ENCODE measurements around the gene PPIG. TPM values are rescaled to one million over a fixed set of nuclear protein-coding genes. Genes with fewer than 3 reads are reported as not detected.

PPIG gene
- total and polyA plus RNA-seq, 2 donors (not counting 3 experiments of a cell fraction or from before 2014, with no cell fraction given): 13.4 to 44.9 TPM

DNA sequence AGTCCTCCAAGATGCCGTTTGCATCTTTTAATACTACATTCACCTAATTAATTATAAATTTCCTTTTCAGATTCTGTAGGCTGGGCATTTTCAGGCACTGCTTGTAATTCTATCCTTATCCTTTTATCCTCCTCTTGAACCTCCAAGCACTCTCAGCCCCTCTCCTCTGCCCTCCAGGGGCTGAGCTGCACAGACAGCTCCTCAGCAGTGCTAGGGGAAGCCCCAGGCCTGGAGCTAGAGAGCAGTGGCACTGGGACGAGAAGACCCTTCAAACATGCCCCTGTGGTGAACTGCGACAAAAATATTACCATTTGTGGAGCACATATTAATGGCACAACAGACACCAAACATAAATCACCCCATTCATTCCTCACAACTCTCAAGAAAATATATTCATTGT, 77.1 kb downstream of the PPIG start:
- peaks cover 5 to 6% of the 10 kb centered on the region in 2 experiments for H3K27me3 ChIP-seq (ENCODE audit: control insufficient read depth in 2 of 2, insufficient read depth in 2 of 2, low read length in 2 of 2)
- H3K9me3 ChIP-seq (replicated peaks; ENCODE audit: control insufficient read depth, insufficient read depth, low read length): no peaks in the 10 kb centered on the region
- H3K27ac ChIP-seq (ENCODE audit: insufficient read depth, low read depth, low read length): no peak overlapping the region
- BruUV-seq (replicated peaks): no TSS peak
- no peaks in the 10 kb centered on the region for H4K20me1 ChIP-seq (replicated peaks; ENCODE audit: control insufficient read depth, extremely low read depth, insufficient read depth, low read length)
- intact Hi-C loops (cut with micrococcal nuclease): no loop called here
- no peaks in the 10 kb centered on the region for H3K9me1 ChIP-seq (replicated peaks; ENCODE audit: control insufficient read depth, extremely low read depth, insufficient read depth, low read length)
- CTCF ChIA-PET: no interaction called here
- H3K79me2 ChIP-seq (ENCODE audit: control insufficient read depth, insufficient read depth, low read length): no peaks in the 10 kb centered on the region
- no peak overlapping the region for H3K9ac ChIP-seq (replicated peaks; ENCODE audit: extremely low read depth, insufficient read depth, low read length)
- H3K4me2 ChIP-seq (ENCODE audit: insufficient read depth, low read length): no peak overlapping the region
- no peak overlapping the region for H3K4me3 ChIP-seq (replicated peaks in 1 of 3; ENCODE audit: insufficient read depth in 1 of 3, low read depth in 1 of 3, low read length in 3 of 3)
- dilution Hi-C loops (cut with MboI; ENCODE audit: extremely low pct_ligation_motif_present, low sequenced_read_pairs): no loop called here
- H3K36me3 ChIP-seq (ENCODE audit: control insufficient read depth in 2 of 2, extremely low read depth in 1 of 2, insufficient read depth in 2 of 2, low read length in 2 of 2): no peaks in the 10 kb centered on the region
- TF ChIP-seq EZH2 (IDR thresholded peaks at IDR 0.05; ENCODE audit: borderline replicate concordance, low read depth, low read length, severe bottlenecking) (no peak), POLR2A (IDR thresholded peaks at IDR 0.05; ENCODE audit: low read depth, low read length) (no peak), JUN (IDR thresholded peaks at IDR 0.05; ENCODE audit: borderline replicate concordance, insufficient read depth, insufficient read length, low read depth) (no peak), MYC (IDR thresholded peaks at IDR 0.05; ENCODE audit: low read depth, low read length) (no peak), GATA2 (IDR thresholded peaks at IDR 0.05; ENCODE audit: insufficient read depth, insufficient read length, low read depth, low read length) (no peak), FOS (IDR thresholded peaks at IDR 0.05; ENCODE audit: borderline replicate concordance, insufficient read depth, low read length) (no peak), POLR2AphosphoS5 (IDR thresholded peaks at IDR 0.05; ENCODE audit: insufficient read depth, low read depth, low read length) (no peak)
- TF ChIP-seq, protein P1, sequence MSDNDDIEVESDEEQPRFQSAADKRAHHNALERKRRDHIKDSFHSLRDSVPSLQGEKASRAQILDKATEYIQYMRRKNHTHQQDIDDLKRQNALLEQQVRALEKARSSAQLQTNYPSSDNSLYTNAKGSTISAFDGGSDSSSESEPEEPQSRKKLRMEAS (IDR thresholded peaks at IDR 0.05; ENCODE audit: insufficient read depth, insufficient read length): no peak
- TF ChIP-seq, protein P2, sequence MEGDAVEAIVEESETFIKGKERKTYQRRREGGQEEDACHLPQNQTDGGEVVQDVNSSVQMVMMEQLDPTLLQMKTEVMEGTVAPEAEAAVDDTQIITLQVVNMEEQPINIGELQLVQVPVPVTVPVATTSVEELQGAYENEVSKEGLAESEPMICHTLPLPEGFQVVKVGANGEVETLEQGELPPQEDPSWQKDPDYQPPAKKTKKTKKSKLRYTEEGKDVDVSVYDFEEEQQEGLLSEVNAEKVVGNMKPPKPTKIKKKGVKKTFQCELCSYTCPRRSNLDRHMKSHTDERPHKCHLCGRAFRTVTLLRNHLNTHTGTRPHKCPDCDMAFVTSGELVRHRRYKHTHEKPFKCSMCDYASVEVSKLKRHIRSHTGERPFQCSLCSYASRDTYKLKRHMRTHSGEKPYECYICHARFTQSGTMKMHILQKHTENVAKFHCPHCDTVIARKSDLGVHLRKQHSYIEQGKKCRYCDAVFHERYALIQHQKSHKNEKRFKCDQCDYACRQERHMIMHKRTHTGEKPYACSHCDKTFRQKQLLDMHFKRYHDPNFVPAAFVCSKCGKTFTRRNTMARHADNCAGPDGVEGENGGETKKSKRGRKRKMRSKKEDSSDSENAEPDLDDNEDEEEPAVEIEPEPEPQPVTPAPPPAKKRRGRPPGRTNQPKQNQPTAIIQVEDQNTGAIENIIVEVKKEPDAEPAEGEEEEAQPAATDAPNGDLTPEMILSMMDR (IDR thresholded peaks at IDR 0.05; ENCODE audit: extremely low read depth in 1 of 2, insufficient read depth in 1 of 2, low read depth in 1 of 2, low read length in 2 of 2): no peak
- no peaks in the 10 kb centered on the region for H3K4me1 ChIP-seq (ENCODE audit: control insufficient read depth, extremely low read depth, insufficient read depth, low read length)
- H2AFZ ChIP-seq (ENCODE audit: low read depth, low read length): no peak overlapping the region
- no peak for FAIRE-seq
- DNase-seq (ENCODE audit: low read depth, low spot score): no peak
- POLR2A ChIA-PET: no interaction called here
